K562 (cell line): ENCODE measurements around the gene DESI1. TPM values are rescaled to one million over a fixed set of nuclear protein-coding genes. Genes with fewer than 3 reads are reported as not detected.

Source experiments
- ATF4 ChIP-seq: fragments of 450-650 bp; formaldehyde crosslinking; IDR thresholded peaks from 2 replicates; pipeline ENCODE4 v1.4.0; 2022; ENCODE audit warnings: mild to moderate bottlenecking, moderate library complexity
- CCNT2 ChIP-seq: IDR thresholded peaks from 2 replicates; pipeline ENCODE4 v1.6.1; 2011; ENCODE audit warnings: borderline replicate concordance, low read depth, mild to moderate bottlenecking, moderate library complexity, mixed read lengths, low read length; ENCODE audit not compliant: insufficient read length; ENCODE audit errors: extremely low read depth
- FUS ChIP-seq: fragments of 200-400 bp; formaldehyde crosslinking; optimal IDR thresholded peaks from 2 replicates; pipeline ENCODE3; 2017; ENCODE audit warnings: low read depth, low read length
- HLTF ChIP-seq: fragments of 450-650 bp; IDR thresholded peaks from 2 replicates; pipeline ENCODE4 v1.6.1; 2016
- HOXB6 ChIP-seq: fragments of 250-450 bp; sonication (Bioruptor Pico); IDR thresholded peaks from 2 replicates; pipeline ENCODE4 v1.5.1; 2022; ENCODE audit warnings: mild to moderate bottlenecking, borderline replicate concordance
- IRF2 ChIP-seq: sonication (generic); formaldehyde crosslinking; IDR thresholded peaks from 2 replicates; pipeline ENCODE4 v1.8.1; 2022; ENCODE audit warnings: mild to moderate bottlenecking, missing genetic modification reagents
- LCOR ChIP-seq: sonication (generic); formaldehyde crosslinking; IDR thresholded peaks from 2 replicates; pipeline ENCODE4 v1.8.0; 2022; ENCODE audit warnings: mild to moderate bottlenecking, missing genetic modification reagents
- MCM3 ChIP-seq: fragments of 450-650 bp; IDR thresholded peaks from 2 replicates; pipeline ENCODE4 v1.6.1; 2016
- RCOR1 ChIP-seq, 2 experiments: IDR thresholded peaks; 2 replicates each; pipeline ENCODE4 v1.6.1; 2012; ENCODE audit warnings: low read depth in 2 of 2, low read length in 2 of 2, borderline replicate concordance in 1 of 2, improper control_type of control experiment in 1 of 2
- SAP30 ChIP-seq: fragments of 200-600 bp; sonication (generic); IDR thresholded peaks from 2 replicates; pipeline ENCODE4 v1.6.1; 2012; ENCODE audit warnings: borderline replicate concordance, low read depth, mild to moderate bottlenecking, moderate library complexity, low read length, control low read depth, inconsistent platforms; ENCODE audit not compliant: insufficient read depth, poor library complexity, severe bottlenecking
- USF1 ChIP-seq: sonication (generic); formaldehyde crosslinking; IDR thresholded peaks from 2 replicates; pipeline ENCODE4 v1.9.0; 2022; ENCODE audit warnings: mild to moderate bottlenecking, missing genetic modification reagents
- ZBTB26 ChIP-seq: fragments of 450-650 bp; formaldehyde crosslinking; IDR thresholded peaks from 2 replicates; pipeline ENCODE4 v1.4.0; 2022; ENCODE audit warnings: missing genetic modification characterization
- ZKSCAN3 ChIP-seq: fragments of 250-450 bp; sonication (Bioruptor Pico); IDR thresholded peaks from 2 replicates; pipeline ENCODE4 v1.4.0; 2020
- ZKSCAN8 ChIP-seq: fragments of 200-800 bp; sonication (Bioruptor generic); IDR thresholded peaks from 2 replicates; pipeline ENCODE4 v1.6.1; 2016; ENCODE audit warnings: missing genetic modification characterization, missing compliant biosample characterization
- ZNF398 ChIP-seq: fragments of 250-450 bp; sonication (Bioruptor Pico); IDR thresholded peaks from 2 replicates; pipeline ENCODE4 v1.8.0; 2021; ENCODE audit warnings: moderate library complexity, mild to moderate bottlenecking, inconsistent platforms
- ZNF583 ChIP-seq: fragments of 250-450 bp; sonication (Bioruptor Pico); IDR thresholded peaks from 2 replicates; pipeline ENCODE4 v1.4.0; 2020
- polyA plus RNA-seq, 8 experiments: library from polyadenylated mRNA; depleted of rRNA in 4 of 8; stranded (reverse) in 5 of 8; unstranded in 3 of 8; fragments of >200 nt; fragmentation: Nextera tagmentation in 2 of 8; fragmentation: Illumina TruSeq in 1 of 8; extraction: Ambion mirVana in 2 of 8; extraction: Trizol in 1 of 8; gene quantifications; 2 replicates each; pipeline versions ENCODE4 v1.2.1 to v1.2.3, GENCODE V29; 2011 to 2014; ENCODE audit warnings: inconsistent platforms in 1 of 8, missing spikeins in 1 of 8
- total RNA-seq, 7 experiments: library from RNA; depleted of rRNA in 6 of 7; stranded (reverse); fragments of >200 nt in 6 of 7; fragmentation: Illumina TruSeq in 2 of 7; extraction: Trizol in 2 of 7; gene quantifications; 2 replicates each; pipeline versions ENCODE4 v1.2.1 to v1.2.3, GENCODE V29; 2011 to 2021; ENCODE audit warnings: low replicate concordance in 1 of 7

DESI1 gene
- total and polyA plus RNA-seq, 9 of the 15 experiments (the other 6 are each of a cell fraction or from before 2014, with no cell fraction given): 7.2 to 45.9 (median 29.8) TPM

- TF ChIP-seq FUS: no peak
- TF ChIP-seq ZNF398 (CRISPR knock-in tag): no peak
- peak; percentile 57; the same call in 1 of the 2 replicates for TF ChIP-seq ZKSCAN8
- TF ChIP-seq RCOR1 (IDR thresholded peaks at IDR 0.05; ENCODE audit: borderline replicate concordance in 1 of 2, low read depth in 2 of 2, low read length in 2 of 2): no peak
- TF ChIP-seq HOXB6 (CRISPR knock-in tag): no peak
- TF ChIP-seq ZKSCAN3 (CRISPR knock-in tag): no peak
- TF ChIP-seq LCOR: no peak
- TF ChIP-seq USF1 (CRISPR knock-in tag): no peak
- TF ChIP-seq HLTF: no peak
- no peak for TF ChIP-seq ZNF583 (CRISPR knock-in tag)
- TF ChIP-seq CCNT2: no peak
- TF ChIP-seq SAP30: no peak
- no peak for TF ChIP-seq ZBTB26
- no peak for TF ChIP-seq MCM3
- no peak for TF ChIP-seq IRF2 (CRISPR knock-in tag)
- TF ChIP-seq ATF4 (CRISPR knock-in tag): no peak
Measured at GRCh38 chr22:41656556-41656955, 35.7 kb upstream of the DESI1 start (continued).
